GM19043 (cell line): ENCODE measurements around the gene ZNF678.
"Not testable (repeated sequence)": the region's sequence is repeated elsewhere in the genome, so short reads cannot be mapped to it uniquely, and the experiment has no call there.

ENCODE experiments used
- ATAC-seq: cut with Tn5 transposase; IDR thresholded peaks from one replicate; pipeline ENCODE4 v1.9.1; 2021; ENCODE audit warnings: low read depth; ENCODE audit not compliant: unreplicated experiment

Gene ZNF678

DNA sequence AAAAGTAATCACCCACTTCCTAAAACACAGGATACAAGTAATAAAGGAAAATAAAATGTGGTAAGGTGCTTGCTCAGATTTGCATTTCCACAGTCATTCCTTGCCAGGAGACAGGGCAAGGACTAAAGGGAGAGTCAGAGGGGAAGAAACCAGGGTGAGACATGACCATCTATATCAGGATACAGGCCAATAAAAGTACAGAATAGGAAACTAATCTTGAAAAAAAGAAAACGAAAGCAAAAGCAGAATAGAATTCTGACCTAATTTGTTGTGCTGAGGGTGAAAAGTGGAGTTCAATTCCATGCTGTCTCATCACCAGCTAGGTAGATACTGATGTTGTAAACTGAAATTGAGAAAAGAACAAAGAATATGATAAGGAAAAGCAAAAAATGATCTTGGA is 144.5 kb downstream of the ZNF678 start:
- ATAC-seq: no peak

DNA sequence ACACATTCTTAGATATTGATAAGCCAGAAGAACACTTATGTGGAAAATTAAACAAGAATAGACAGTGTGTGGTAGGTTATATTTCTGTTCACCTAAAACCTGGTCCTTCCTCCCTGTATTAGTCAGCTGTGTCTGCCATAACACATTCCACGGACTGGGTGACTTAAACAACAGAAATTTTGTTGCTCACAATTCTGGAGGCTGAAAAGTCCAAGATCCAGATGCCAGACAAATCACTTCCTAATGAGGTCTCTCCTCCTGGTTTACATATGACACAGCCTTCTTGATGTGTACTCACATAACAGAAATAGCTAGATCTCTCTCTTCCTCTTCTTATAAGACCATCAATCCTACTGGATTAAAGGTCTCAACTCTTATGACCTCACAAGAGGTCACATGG is 146.1 kb downstream of the ZNF678 start:
- no peak for ATAC-seq

DNA sequence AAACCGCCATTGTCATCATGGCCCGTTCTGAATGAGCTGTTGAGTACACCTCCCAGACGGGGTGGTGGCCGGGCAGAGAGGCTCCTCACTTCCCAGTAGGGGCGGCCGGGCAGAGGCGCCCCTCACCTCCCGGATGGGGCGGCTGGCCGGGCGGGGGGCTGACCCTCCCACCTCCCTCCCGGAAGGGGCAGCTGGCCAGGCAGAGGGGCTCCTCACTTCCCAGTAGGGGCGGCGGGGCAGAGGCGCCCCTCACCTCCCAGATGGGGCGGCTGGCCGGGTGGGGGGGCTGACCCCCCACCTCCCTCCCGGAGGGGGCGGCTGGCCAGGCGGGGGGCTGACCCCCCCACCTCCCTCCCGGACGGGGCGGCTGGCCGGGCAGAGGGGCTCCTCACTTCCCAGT is 147.1 kb downstream of the ZNF678 start:
- not testable (repeated sequence) for ATAC-seq

DNA sequence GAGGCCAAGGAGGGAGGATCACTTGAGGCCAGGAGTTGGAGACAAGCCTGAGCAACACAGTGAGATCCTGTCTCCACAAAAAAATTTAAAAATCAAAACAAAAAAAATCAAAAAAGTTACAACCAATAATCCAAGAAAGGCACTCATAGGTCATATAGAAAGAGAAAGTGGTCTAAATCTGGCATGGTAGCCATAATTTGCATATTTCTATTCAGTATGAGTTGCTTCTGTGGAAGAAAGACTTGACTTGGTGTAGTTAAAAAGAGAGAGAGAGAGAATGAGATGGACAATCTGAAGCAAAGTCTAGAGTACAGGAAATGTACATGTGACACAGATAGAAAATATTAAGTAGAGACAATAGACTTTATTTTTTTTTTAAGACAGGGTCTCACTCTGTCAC is 149.3 kb downstream of the ZNF678 start:
- peak; percentile 87 for ATAC-seq

DNA sequence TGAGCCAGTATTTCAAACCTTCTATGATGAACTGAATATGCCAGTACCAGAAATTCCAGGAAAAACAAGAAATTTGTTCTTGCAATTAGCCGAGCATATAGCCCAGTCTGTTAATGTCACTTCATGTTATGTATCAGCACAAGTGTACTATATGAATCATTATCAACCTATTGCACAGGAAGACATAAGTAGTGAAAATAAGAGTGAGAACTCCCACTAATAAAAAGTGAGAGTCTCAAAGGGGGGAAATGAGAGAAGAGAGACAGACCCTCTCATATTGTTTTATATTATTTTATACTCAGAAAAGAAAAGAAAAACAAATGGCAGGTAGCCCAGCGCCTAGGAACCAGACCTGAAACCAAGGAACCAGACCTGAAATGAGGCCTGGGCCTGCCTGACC is 155.6 kb downstream of the ZNF678 start:
- ATAC-seq: no peak

DNA sequence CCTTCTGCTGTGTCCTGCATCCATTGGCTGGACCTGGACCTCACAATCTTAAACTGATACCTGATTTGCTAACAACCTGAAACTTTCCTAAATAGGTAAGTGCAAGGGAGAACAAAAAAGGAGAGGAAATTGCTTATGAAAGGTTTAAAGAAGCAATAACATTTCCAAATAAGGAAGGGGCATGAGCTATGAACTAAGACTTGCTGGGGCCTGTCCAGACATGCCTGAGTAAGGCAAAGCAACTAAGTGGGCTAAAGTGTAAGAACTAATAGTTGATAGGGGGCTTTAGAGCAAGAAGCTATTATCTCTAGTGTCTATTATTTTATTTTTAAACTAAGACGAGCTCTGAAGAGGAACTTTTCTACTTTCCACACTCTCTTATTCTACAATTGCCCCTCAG is 160.1 kb downstream of the ZNF678 start:
- no peak for ATAC-seq

DNA sequence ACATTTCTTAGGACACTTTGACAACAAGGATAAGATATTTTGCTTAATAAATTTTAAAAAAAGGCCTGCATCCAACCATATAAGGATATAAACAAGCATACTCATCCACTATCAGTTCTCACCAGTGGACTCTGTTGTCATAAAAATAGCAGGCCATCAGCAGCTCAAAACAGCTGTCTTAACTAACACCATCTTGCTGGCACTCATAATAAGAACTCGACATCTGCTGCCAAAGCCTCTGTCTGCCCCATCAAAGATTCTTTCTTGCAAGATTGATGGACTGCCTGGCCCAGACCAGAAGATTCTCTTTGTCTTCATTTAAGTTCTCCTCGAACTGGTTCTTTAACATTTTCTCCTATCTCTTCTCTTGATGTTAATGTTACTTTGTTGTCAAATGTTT is 161.7 kb downstream of the ZNF678 start:
- ATAC-seq: no peak

DNA sequence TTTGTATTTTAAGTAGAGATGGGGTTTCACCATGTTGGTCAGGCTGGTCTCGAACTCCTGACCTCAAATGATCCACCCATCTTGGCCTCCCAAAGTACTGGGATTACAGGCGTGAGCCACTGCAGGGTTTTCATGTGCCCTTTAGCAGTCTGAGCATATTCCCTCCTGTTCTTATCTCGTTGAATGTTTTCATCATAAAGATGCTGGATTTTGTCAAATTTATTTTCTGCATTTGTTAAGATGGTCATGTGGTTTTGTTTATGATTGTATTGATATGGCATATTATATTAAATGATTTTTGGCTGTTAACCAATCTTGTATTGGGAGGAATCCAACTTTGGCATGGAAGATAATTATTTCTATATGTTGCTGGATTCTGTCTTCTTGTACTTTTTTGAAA is 163.0 kb downstream of the ZNF678 start:
- no peak for ATAC-seq
